GM18519 (cell line): Measurements from ENCODE around the gene UNC119.

ENCODE experiments used
- ATAC-seq: cut with Tn5 transposase; IDR thresholded peaks from one replicate; pipeline ENCODE4 v1.9.1; 2021; ENCODE audit warnings: mild to moderate bottlenecking, moderate library complexity; ENCODE audit not compliant: unreplicated experiment, low FRiP score

UNC119 gene

DNA sequence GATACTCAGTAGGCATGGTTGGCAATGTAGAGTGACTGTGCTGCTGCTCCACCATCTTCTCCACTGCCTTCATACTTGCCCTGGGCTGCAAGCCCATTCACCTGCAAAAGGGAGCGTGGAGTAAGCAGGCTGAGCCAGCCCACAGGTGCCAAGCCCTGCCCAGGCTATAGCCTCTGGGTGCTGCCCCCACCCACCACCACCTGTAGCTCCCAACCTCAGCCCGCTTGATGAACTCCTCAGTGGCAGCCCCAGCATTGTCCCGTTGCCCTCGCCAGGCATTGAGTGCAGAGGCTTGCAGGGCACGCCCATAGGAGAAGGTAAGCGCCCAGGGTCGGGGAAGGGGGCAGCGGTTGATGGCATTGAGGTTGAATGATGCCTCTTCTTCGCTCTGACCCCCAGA, 21.1 kb upstream of the UNC119 start:
- no peak for ATAC-seq

DNA sequence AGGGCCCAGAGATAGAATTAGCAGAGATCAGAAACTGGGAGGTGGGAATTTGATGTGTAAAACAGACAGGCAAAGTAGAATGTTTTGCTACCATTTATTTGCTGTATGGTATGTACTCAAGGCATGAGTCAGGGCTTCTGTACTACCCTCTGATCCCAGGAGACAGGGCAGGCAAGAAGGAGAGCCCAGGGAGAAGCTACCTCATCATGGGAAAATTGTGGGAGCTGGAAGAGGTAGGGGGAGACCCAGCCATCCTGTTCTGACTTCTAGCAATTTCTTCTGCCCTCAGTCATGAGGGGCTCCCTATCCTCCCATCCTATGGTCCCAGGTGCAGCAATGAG, 20.6 kb upstream of the UNC119 start:
- ATAC-seq: no peak

DNA sequence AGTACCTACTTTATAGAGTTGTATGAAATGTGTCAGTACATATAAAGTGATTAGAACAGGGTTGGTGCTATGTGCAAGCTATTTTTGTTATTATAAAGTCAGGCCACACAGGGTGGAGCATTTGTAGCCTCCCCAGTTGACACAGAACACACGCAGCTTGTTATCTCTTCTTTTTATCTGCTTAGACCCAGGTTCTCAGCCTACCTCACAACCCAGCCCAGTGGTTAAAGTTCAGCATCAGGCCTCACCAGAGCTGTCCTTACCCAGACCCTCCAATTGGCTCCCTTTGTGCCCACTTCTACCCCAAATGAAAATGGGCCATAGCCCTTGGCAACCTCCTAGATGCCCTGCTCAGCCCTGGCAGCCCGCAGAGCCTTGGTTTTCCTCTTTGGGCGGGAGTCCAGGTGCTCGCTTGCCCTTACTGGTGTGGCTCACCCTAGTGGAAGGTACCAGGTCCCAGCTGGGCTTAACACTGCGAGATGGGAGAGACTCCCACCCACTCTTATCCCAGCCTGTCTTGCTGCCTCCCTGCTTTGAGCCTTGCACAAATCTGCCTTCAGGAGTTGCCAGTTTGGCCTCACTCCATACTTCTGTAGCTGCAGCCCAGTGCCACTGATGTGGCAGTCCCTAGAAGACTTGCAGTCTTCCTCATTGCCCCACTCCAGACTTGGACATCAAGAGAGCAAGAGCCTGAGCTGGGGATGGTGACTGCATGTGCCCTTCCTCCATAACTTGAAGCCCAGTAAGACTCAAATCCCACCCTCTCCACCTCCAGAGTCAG, 20.0 kb upstream of the UNC119 start:
- ATAC-seq: no peak

DNA sequence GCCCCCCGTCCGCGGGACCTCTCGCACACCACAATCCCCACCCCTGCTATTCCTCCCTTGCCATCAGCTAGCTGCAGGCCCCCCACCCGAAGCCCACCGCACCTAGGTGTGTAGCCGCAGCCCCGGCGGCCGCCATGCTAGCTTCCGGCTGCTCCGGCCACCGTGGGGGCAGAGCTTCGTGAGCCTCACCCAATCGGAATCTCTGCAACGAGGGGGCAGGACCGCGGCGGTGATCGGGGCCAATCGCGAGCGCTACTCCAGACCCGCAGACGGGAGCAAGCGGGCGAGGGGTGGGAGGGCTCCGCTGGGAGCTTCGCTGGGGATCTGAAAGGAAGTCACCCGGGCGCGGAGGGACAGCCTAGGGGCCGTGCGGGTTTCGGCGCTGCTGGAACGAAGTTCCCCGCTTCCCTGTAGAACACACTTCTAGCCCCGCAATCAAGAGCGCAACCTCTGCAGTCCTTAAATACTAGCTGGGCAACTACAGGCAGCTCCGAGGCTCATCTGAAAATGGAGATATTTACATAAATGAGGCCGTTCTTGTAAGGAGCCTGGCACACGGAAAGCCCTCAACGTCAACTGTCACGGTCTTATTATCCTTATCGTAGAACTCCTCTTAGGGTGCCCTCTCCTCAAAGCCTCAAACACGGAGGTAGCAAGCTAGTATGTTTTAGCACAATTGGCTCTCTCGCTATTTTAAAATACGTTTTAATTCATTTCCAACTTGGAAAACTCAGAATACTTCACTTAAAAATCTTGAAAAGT, 19.1 kb upstream of the UNC119 start, which contains the start of gene PIGS:
Gene PIGS (minus strand): TSS at position 164 of the 762 bp plus-strand sequence. CDS start 28 bp downstream, at position 136.
- peak; percentile 61 for ATAC-seq

DNA sequence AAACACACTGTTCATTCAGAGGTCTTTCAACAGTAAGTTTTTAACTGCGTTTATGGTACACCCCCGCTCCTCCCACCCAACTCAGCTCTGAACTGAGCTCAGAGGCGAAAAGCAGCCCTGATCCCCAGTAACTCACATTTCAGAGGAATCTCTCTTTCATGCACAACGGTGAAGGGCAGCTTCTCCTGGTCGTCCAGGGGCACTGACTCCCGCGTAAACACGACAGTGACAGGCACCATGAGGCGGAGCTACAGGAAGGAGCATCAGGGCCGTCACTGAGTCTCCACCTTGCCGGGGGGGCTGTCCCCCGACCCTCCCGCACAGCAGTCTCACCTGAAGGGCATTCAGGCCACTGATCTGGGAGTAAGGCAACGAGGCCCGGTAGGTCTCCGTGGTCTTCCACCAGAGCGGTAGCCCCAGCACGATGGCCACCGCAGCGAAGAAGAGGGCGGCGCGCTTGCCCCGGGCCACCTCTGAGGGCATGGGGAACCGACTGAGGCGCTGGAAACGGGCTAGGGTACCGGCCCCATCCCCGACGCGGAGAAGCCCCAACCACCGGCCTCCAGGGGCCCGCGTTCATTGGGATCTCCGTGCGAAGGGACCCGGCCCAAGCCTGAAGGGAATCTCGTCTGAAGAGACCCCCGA, 18.4 kb upstream of the UNC119 start:
- peak; percentile 5 for ATAC-seq

DNA sequence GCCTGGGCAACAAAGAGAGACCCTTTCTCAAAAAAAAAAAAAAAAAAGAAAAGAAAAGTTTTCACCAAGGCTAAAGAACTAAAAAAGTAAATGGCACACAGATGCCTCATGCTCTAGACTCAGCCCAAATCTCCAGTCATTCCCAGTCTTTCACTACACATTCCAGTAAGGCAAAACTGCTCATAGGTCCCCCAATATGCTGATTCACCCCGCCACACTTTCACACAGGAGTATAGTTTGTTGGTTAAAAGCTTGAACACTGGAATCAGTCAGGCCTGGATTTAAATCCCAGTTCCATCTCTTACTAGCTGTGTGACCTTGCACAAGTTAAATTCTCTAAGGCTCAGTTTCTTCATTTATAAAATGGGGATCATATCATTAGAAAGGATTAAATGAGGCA, 17.0 kb upstream of the UNC119 start:
- ATAC-seq: no peak

DNA sequence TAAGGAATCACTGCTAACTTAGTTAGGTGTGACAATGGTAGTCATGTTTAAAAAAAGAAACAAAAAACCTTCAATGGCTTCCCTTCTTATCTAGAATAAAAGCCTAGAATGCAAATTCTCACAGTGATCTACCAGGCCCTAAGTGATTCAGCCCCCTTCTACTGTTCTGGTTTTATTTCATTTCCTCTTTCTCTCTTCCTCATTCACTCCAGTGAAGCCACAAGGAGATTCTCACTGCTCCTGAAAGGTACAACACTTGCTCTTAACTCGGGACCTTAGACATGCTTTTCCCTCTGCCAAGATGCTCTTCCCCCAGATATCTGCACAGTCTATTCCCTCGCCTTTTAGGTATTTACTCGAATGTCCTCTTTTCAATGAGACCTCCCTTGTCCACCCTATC, 15.2 kb upstream of the UNC119 start:
- ATAC-seq: no peak

DNA sequence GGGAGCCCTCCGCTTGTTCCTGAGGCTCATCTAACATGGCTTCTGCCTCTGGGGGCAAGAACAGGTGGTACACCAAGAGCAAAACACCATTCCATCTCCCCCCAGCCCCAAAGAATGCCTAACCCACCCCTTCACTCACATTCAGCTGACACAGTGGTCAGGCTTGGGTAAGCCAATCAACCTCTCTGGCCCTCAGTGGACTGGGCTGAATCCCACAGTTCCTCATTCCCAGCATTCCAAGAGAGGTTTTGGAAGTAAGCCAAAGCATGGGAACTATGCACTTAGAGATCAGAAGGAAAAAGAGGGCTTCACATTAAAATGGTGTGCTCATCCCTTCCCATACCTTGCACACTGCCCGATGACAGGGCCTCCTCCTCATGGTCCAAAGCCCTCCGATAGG, 11.1 kb upstream of the UNC119 start:
- no peak for ATAC-seq

DNA sequence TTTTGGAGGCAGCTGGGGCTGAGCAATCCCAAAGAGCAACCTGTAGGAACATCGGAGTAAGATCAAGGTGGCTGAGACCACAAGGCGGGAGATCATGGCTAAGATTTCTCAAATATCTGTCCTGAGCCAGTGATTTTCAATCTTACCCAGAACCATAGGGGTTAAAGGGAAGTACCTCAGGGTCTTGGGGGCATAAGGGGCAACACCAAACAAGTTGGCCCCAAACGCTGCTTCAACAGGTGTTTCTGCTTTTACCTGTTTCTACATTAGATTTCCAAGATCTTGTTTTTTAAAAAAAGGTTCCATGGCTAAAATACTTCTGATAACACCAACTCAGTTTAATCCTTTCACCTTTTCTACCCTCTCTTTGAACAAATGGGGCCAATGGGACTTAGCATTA, 2.6 kb upstream of the UNC119 start:
- ATAC-seq: no peak

DNA sequence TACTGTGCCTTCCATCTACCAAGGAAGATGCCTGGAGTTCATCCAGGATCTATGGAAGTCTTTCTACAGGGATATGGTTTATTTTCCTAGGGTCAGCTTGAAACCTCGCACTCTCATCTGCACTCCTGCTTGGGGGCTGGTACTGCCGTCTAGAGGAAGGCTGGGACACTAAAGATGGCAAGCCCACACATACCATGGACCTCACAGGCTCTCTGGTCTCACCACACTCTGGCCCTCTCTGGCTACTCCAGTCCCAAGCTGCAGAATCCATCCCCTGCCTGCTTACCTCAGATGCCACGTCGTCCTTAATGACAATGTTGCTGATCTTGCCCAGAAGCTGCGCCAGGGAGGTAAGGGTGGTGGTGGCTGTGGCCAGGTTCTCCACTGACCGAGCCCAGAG, 2.1 kb upstream of the UNC119 start:
- no peak for ATAC-seq

DNA sequence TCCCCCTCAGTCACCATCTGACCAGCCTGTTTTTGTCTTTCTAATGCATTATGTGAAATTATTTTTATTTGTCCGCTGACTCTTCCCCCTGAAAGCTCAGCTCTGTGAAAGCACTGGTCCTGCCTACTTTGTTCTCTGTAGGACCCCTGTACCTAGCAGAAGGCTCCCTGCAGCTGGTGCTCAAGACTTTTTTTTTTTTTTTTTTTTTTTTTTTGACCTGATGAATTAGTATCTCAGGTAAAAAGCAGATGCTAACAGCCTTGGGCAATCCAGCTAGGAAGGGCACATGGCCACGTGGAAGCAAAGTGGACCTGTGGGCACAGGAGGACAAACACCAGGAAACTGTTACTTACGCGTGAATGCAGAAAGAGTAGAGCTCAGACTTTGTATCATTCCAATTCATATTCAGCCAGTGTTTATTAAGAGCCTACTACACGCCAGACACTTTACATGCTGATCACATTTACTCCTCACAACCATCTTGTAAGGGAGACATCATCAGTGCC, 629 bp upstream of the UNC119 start:
- ATAC-seq: no peak

DNA sequence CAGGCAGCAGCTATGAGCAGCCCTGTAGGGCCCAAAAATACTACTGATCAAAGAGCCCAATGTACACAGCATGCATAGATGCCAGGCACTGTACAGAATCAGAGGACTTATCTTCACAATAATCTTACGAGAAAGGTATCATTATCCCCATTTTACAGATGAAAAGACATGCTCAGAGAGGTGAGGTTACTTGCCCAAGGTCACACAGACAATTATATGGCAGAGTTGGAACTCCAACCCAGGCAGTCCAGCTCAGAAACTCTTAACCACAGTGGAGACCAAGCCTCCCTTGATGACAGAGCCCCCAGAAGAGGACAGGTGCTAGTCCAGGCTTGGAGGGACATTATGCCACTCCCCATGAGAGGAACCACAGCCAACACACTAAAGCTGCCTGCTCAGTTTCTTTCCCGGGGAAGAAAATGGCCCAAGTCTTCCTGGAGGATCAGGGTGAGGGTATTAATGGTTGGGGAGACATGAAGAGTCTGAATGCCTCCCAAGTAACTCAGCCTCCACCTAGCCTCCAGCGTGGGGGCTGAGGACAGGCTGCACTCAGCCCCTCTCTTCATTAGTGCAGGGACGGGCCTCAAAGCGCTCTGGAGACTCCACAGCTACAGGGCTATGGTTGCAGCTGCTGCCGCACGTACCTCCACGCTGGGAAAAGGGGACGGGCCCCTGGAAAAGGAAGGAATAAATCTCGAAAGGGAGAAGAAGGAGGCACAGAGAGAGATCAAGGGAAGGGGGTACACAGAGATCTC, 826 bp downstream of the UNC119 start:
- ATAC-seq: no peak

DNA sequence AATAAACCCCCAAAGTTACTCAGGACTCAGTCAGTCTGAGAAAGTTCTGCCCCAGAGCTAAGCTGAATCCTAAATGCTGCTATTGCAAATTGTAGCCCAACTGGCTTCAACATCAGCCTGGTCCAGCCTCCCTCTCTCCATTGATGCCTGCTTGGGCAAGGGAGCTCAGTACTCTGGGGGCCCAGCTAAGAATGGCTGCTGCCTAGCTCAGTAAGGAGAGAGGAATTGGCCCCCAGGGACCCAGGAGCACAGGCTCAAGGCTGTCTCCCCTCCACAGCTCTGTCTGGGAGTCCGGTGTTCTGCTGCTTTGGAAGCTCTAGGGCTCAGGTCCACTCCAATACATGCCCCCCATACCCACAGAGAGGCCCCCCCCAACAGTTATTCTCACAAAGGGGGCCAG, 1.6 kb downstream of the UNC119 start:
- no peak for ATAC-seq

DNA sequence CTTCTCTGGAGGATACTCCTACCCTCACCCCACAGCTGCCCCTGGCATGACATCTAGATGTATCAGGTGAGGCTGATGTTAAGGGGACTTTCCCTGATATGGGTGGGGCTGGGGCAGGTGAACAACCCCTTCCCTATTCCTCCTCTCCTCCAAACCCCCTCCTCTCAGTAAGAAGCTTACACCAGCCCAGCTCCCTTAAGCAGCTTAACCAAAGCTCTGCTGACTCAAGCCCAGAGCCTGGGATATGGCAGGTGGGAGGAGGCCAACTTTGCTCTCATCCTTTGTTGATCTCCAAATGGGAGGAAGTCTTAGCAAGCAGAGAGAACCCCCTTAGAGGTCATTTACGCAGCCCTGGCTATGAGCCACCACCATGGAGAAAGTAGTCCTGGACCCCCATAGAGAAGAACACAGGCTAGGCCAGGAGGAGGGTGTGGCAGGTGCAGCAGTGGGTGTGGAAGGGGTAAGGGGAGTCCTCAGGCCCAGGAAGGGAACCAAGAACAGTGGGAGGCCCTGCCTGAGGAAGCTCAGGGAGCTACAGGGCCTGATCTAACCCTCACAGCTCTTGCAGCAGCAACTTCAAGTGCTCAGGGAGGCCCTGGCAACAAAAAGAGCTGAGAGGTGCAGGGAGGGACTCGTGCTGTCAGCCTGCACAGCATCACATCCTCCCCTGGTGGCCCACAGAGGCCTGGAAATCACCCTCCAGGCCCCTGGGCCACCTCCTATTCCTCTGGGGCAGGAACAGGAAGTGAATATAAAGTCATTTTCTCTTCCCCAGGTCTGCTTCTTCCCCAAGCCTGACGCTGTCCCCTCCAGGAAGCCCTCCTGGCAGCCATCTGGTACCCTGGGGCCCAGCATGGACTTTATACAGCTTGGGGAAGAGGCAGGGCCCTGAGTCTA, 2.9 kb downstream of the UNC119 start:
- no peak for ATAC-seq

DNA sequence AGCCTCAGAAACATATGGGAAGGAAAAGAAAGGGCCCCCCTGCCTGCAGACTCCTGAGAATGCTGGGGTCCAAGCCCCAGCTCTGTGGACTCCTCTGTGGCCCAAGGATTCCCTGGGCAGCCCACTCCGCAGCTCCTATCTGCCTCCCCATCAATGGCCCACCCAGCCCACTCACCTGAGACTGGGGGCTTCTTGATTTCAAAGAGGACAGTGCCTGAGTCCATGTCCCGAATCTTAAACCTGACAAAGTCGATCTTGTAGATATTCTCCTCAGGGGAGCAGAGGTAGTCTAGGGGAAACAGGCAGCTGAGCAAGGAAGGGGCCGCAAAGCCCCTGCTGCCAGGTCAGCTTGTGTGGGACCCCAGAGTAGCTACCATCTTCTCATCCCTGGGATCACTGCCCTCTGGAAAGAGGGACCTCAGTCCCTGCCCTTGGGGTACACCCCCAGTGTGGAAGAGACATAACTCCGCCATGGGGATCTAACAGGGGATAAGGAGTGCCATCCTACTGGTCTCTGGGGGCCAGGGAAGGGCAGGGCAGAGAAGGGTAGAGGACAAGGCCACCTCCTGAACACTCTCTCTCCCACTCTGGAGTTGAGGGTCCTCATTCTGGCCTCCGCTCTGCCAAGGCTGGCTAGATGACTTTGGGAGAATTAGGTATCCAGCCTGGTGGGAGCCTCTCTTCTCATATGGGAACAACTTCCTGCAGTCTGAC, 3.9 kb downstream of the UNC119 start:
- no peak for ATAC-seq

DNA sequence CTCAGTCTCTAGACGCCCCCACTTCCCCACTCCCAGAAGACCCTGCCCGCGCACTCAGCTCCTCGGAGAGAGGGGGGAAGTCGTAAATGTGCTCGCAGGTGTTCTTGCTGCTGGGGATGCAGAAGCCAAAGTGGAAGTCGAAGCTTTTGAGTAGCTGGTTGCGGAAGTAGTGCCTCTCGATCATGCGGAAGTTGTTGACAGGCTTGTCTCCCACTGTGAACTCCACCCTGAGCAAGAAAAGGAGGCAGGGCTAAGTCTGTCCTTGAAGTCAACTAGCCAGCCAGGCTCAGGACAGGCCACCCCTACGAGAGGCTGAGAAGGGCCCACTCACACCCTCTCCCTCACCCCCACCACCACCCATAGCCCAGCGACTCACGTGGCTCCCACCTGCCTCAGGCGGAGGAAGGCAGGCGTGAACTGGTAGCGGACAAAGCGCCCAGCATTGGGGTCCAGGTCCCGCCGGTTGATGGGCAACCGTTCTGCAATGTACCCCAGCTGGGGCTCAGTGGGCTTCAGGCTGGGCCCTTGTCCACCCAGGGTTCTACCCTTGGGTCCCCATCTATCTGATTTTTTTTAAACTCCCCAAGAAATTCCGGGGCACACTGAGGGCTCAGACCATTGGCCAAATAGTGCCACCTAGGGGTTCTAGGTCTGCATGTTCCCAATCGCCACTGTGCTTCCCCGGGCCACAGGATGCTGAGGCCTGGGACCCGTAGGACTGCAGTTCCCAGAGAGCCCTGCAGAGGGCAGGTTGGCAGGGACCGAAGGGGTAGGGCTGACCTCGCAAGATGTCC, 4.6 kb downstream of the UNC119 start:
- ATAC-seq: no peak

DNA sequence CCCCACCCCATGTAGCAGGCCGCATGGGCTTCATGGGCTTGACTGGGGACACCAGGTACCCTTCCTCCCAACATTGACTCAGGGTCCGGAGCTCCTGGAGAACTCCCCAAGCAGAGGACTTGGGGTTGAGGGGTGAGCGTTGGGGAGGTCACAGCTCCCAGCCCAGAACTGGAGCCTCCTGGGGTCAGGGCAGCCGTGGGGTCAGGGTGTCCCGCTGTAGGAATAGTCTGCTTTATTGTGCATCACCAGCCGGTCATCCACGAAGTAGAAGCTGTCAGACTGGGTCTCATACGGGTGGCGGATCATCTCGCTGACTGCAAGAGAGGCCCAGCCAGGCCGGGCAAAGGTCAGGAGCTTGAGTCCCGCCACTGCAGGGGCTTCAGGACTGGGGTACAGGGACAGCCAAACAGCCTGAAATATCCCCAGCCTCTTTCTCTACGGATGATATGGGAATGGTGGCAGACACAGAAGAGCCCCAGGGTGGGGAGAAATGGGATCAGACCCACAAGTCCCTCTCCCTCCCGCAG, 5.3 kb downstream of the UNC119 start:
- ATAC-seq: no peak

DNA sequence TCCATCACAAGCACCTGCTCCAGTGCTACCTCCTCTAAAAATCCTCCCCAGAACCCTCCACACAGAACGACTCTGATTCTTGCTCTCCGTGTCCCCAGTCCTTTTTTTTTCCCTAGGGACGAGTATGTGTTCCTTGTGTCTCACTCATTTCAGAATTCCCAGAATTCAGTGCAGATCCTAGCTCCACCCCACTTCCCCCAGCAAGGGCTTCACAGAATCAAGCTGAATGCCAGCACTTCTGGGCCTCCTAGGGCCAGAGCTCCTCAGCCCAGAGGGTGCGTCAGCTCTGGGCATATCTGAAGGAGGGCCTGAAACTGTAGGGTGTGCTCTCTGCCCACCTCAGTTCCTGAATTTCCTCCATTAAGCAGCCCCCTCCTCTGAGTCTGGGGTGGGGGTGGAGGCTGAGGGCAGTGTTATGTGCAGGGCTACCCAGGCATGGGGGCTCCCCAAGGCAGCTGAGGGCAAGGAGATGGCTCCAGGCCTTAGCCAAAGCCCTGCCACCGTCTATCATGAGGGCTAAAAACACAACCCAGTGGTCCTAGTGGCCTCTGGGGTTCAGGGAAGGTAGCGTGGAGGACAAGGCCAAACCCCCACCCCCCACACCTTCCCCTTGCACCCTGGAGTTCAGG, 6.5 kb downstream of the UNC119 start:
- ATAC-seq: no peak
